AG09319 (cell line): Measurements from ENCODE around the gene NEDD4L.
"Not testable (repeated sequence)": the region's sequence is repeated elsewhere in the genome, so short reads cannot be mapped to it uniquely, and the experiment has no call there.

Source experiments
- DNase-seq: peaks from one replicate; pipeline ENCODE4 v3.0.0-alpha.2; 2010; ENCODE audit warnings: low read depth; ENCODE audit errors: extremely low read depth
- TF ChIP-seq, protein P1 (sequence below): IDR thresholded peaks from 2 replicates; pipeline ENCODE4 v1.5.1; 2011; ENCODE audit warnings: low read depth, mild to moderate bottlenecking, inconsistent platforms, low read length, moderate library complexity

NEDD4L gene

DNA sequence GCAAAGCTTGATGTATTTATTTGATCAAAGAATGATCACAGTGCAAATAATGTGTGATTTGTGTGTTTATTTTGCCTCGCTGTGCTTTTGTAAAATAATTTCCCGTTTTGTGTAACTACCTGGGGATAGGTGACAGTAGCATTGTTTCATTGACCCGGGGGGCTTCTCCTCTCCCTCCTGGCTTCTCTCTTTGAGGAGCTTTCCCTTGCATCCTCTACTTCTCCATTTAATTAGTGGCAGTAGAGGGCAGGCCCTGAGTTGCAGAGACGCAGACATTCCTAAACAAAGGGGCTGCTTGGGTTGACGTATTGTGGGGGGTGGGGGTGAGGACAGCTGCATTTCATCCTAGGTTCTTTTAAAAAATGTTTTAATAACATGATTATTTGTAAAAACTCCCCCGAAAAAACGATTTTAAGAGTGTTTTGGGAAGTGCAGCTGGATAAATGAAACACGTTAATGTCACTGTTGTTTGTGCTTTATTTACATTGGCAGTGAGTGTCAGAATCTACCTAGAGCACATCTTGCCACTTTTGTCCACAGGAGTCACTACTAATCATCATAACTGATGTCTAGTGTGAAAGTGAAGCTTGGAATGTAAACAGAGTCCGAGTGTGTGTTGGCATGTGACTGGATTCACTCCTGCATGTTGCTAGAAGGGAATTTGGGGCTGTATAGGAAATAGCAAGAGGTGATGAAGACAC, 2.2 kb downstream of the NEDD4L start:
- TF ChIP-seq, protein P1, sequence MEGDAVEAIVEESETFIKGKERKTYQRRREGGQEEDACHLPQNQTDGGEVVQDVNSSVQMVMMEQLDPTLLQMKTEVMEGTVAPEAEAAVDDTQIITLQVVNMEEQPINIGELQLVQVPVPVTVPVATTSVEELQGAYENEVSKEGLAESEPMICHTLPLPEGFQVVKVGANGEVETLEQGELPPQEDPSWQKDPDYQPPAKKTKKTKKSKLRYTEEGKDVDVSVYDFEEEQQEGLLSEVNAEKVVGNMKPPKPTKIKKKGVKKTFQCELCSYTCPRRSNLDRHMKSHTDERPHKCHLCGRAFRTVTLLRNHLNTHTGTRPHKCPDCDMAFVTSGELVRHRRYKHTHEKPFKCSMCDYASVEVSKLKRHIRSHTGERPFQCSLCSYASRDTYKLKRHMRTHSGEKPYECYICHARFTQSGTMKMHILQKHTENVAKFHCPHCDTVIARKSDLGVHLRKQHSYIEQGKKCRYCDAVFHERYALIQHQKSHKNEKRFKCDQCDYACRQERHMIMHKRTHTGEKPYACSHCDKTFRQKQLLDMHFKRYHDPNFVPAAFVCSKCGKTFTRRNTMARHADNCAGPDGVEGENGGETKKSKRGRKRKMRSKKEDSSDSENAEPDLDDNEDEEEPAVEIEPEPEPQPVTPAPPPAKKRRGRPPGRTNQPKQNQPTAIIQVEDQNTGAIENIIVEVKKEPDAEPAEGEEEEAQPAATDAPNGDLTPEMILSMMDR = no peak
- DNase-seq = no peak

DNA sequence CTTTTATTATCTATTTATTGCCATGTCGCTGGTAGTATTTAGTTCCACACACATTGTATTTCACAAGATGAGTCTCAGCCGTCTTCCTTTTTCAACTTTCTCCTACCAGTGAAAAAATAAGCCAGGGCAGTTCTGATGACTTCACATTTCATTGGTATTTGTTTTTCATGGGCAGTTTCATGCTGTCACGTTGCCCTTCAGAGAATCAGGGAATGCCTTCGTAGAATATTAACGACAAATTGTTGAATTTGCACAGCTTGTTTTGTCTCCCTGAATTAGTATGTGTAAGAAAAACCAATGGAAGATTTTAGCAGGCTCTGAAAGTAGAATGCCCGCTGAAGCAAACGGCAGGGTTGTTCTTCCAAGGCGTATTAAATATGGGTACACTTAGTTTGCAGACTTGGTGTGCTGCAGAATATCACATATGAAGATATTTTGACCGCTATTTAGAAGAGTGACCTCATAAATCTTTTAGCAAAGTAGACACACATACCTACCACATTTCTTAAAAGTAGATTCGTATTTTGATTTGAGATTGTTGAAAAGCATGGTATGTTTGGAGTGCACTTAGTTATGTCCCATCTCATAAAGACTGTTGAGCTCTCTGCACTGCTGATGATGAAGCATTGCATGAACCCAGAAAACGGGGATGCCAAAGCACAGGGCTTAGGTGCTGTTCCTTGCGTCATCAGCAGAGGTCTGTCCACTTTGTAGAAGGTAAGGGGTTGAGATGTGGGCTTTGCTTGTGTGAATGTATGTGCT, 2.9 kb downstream of the NEDD4L start:
- TF ChIP-seq, protein P1 = no peak
- DNase-seq = no peak

DNA sequence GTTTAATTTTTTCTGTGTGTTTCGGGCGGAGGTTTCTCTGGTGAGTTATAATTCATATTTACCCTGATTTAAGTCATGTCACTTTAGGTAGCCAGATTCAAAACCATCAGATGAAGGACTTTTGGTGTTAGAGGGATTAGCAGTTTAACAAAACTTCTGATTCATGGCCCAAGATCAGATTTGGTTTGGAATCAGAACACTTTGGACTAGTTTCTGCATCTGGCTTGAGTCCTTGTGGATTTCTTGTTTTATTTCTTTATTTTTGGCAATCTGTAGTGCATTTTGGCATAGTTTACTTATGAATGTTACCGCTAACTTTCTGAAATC, 3.5 kb downstream of the NEDD4L start:
- TF ChIP-seq, protein P1 = no peak
- DNase-seq = no peak

DNA sequence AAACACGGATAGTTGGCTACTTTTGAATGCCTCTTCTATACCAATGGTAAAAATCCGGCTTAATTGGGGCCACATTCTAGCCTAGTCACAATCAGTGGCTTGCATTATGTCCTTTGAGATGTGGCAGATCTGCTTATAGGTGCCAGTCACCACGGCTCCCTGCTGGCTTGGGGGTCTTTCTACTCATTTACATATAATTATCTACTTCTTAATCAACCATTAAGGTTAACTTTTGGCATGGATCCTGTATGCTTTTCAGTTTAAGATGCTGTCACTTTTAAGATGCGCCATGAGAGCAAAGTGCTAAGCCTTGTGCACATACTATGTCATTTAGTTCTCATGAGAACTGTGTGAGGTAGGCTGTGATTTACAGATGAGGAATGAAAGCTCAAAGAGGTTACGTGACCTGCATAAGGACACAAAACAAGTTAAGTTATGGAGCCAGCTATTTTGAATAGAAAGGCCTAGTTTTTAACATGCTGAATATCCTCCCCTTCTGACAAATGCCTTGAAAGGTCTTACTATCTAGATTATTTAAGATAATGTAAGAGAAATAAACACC, 4.1 kb downstream of the NEDD4L start:
- no peak for DNase-seq
- TF ChIP-seq, protein P1 = no peak

DNA sequence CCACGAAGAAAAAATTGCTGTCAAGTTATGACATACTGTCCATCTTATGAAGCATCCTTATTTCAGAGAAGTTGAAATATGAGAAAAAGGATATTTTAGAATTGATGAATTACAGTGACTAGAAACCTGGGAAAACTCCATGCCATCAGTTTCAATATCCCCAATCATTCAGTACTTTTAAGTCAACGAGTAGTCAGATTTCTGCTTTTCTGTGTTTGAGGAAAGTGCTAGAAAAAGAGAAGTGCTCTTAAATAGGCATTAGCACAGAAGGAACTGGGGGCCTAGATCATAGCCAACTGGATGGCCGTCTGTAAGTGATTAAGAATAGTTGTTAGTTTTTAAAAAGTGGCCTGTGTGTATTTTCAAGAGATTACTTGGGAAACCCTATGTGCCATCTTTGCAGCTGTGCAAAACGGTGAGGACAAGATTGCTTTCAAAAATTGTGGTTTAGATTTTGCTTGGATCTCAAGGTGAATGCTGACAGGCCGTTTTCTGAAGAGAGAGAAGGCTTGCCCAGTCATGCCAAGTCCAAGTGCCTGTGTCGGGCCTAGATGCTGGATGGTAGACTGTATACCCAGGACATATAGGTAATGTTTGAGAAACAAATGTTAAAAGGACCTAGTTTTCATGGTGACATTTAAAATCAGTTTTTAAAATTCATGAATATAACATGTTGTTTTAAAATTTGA, 5.1 kb downstream of the NEDD4L start:
- no peak for DNase-seq
- TF ChIP-seq, protein P1 = no peak

DNA sequence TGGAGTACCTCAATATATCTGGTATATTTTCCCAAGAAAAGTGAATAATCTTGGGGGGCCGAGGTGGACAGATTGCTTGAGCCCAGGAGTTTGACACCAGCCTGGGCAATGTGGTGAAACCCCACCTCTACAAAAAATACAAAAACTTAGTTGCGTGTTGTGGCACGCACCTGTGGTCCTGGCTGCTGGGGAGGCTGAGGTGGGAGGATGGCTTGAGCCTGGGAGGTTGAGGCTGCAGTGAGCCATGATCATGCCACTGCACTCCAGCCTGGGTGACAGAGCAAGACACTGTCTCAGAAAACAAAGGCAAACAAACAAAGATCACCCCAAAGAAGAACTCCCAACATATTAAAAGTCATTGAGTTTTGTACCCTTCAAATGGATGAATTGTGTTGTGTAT, 6.9 kb downstream of the NEDD4L start:
- not testable (repeated sequence) for DNase-seq

DNA sequence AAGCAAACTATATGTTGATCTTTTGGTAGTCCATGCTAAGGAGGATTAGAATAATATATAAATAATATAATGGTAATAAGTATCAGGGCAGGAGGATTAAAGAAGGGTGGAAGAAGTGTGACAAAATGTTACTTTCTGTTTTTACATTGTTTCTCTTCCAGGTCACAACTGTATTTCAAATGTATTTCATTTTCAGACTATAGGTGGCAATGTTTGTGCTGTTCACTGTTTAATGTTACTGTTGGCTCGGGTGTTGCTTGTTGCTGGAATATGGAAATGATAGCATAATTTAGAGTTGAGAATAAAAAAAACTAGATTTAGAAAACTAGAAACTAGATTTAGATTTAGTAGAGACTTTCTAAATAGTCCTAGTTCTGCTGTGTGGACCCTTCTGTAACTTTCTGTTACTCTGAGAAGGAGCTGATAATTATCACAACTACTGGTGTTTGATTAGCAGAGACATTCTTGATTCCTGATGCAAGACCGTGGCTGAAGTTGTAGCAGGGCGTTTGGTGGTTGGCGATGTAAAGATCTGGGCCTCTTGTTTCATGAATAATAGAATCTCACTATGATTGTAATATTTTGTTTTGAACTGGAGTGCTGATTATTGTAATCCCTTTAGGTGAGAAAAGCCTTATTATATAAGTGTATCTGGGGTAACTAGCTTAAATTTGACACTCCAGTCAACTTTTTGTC, 7.9 kb downstream of the NEDD4L start:
- DNase-seq = no peak
- TF ChIP-seq, protein P1 = peak; percentile 33
